GM18861 (cell line): ENCODE data around the gene GYG2.
"Not testable (repeated sequence)": the region's sequence is repeated elsewhere in the genome, so short reads cannot be mapped to it uniquely, and the experiment has no call there.

Experiments
- ATAC-seq: cut with Tn5 transposase; IDR thresholded peaks from one replicate; pipeline ENCODE4 v1.9.1; 2021; ENCODE audit not compliant: unreplicated experiment

GYG2 gene

GRCh38 chrX:2828344-2828958 lies at the start of gene GYG2:
TSS of gene GYG2 (plus strand) at chrX:2828930. CDS start at chrX:2830189, 1,259 bp downstream.
- no peak for ATAC-seq

GRCh38 chrX:2780472-2781225 lies 48.1 kb upstream of the GYG2 start:
- ATAC-seq, result peak; percentile 62

- no peak for ATAC-seq
These were observed 47.5 kb upstream of the GYG2 start for GRCh38 chrX:2781226-2781571.

GRCh38 chrX:2781698-2782097 lies 47.0 kb upstream of the GYG2 start:
- no peak for ATAC-seq

- no peak for ATAC-seq
These were observed 46.6 kb upstream of the GYG2 start for GRCh38 chrX:2782171-2782570.

GRCh38 chrX:2782778-2783177 lies 46.0 kb upstream of the GYG2 start:
- no peak for ATAC-seq

- no peak for ATAC-seq
These were observed 44.7 kb upstream of the GYG2 start for GRCh38 chrX:2784026-2784425.

GRCh38 chrX:2785538-2785937 lies 43.2 kb upstream of the GYG2 start:
- no peak for ATAC-seq

- no peak for ATAC-seq
These were observed 39.8 kb upstream of the GYG2 start for GRCh38 chrX:2788980-2789379.

GRCh38 chrX:2789569-2789968 lies 39.2 kb upstream of the GYG2 start:
- no peak for ATAC-seq

- no peak for ATAC-seq
These were observed 35.0 kb upstream of the GYG2 start for GRCh38 chrX:2793752-2794151.

- ATAC-seq, result no peak
These were observed 34.4 kb upstream of the GYG2 start for GRCh38 chrX:2794336-2794735.

- ATAC-seq, result not testable (repeated sequence)
These were observed 31.9 kb upstream of the GYG2 start for GRCh38 chrX:2796808-2797207.

- no peak for ATAC-seq
These were observed 29.4 kb upstream of the GYG2 start for GRCh38 chrX:2799369-2799768.

GRCh38 chrX:2799980-2800379 lies 28.8 kb upstream of the GYG2 start:
- ATAC-seq, result not testable (repeated sequence)

GRCh38 chrX:2801223-2801622 lies 27.5 kb upstream of the GYG2 start:
- no peak for ATAC-seq

- ATAC-seq, result not testable (repeated sequence)
These were observed 26.2 kb upstream of the GYG2 start for GRCh38 chrX:2802376-2803090.

GRCh38 chrX:2803486-2803885 lies 25.2 kb upstream of the GYG2 start:
- not testable (repeated sequence) for ATAC-seq

GRCh38 chrX:2804106-2804843 lies 24.5 kb upstream of the GYG2 start:
- not testable (repeated sequence) for ATAC-seq

GRCh38 chrX:2804858-2805257 lies 23.9 kb upstream of the GYG2 start:
- not testable (repeated sequence) for ATAC-seq

- ATAC-seq, result no peak
These were observed 17.5 kb upstream of the GYG2 start for GRCh38 chrX:2811271-2811670.
